ENCODE data around the gene VAMP8. TPM values are rescaled to one million over a fixed set of nuclear protein-coding genes. Genes with fewer than 3 reads are reported as not detected.
"Not testable (repeated sequence)": the region's sequence is repeated elsewhere in the genome, so short reads cannot be mapped to it uniquely, and the experiment has no call there.

Gene VAMP8
- polyA plus RNA-seq, 5 donors, result 54.6 to 78.1 (median 68.1) TPM

GRCh38 chr2:85578243-85579180, 1.1 kb downstream of the VAMP8 start:
- DNase-seq, result no peak

GRCh38 chr2:85579266-85579935, 2.0 kb downstream of the VAMP8 start:
- DNase-seq, result peak in 1 of 2 donors; percentile 43

- DNase-seq, result no peak
These were observed 2.8 kb downstream of the VAMP8 start for GRCh38 chr2:85580206-85580605.

GRCh38 chr2:85582492-85582891, 5.1 kb downstream of the VAMP8 start:
- no peak for DNase-seq

- no peak for DNase-seq
These were observed 6.4 kb downstream of the VAMP8 start for GRCh38 chr2:85583667-85584353.

GRCh38 chr2:85584354-85584856, 7.0 kb downstream of the VAMP8 start, which contains the start of gene VAMP5:
VAMP5 (plus strand) TSS chr2:85584431; CDS start chr2:85584491, 60 bp downstream.
- peak in 1 of 2 donors; percentile 40 for DNase-seq

- DNase-seq, result no peak
These were observed 7.7 kb downstream of the VAMP8 start for GRCh38 chr2:85584857-85585780.

- no peak for DNase-seq
These were observed 8.4 kb downstream of the VAMP8 start for GRCh38 chr2:85585781-85586105.

GRCh38 chr2:85588236-85588635, 10.8 kb downstream of the VAMP8 start:
- DNase-seq, result no peak

- no peak for DNase-seq
These were observed 11.3 kb downstream of the VAMP8 start for GRCh38 chr2:85588645-85589044.

- no peak for DNase-seq
These were observed 11.8 kb downstream of the VAMP8 start for GRCh38 chr2:85589181-85589580.

- no peak for DNase-seq
These were observed 12.8 kb downstream of the VAMP8 start for GRCh38 chr2:85589982-85590791.

- DNase-seq, result no peak
These were observed 13.6 kb downstream of the VAMP8 start for GRCh38 chr2:85590950-85591349.

- no peak for DNase-seq
These were observed 14.2 kb downstream of the VAMP8 start for GRCh38 chr2:85591563-85591962.

- DNase-seq, result not testable (repeated sequence)
These were observed 14.9 kb downstream of the VAMP8 start for GRCh38 chr2:85592299-85592698.

- no peak for DNase-seq
These were observed 15.6 kb downstream of the VAMP8 start for GRCh38 chr2:85593023-85593422.

GRCh38 chr2:85594715-85595300, 17.4 kb downstream of the VAMP8 start:
- DNase-seq, result no peak

- peak; percentile 95 to 97 for DNase-seq
These were observed 18.1 kb downstream of the VAMP8 start, which contains the start of gene RNF181 for GRCh38 chr2:85595301-85596025. RNF181 (plus strand) TSS chr2:85595745; CDS start chr2:85595764, 19 bp downstream.

GRCh38 chr2:85596026-85596333, 18.6 kb downstream of the VAMP8 start:
- no peak for DNase-seq
